Measurements from ENCODE around the gene GIPC1.

Gene GIPC1

GRCh38 chr19:14433554-14434501 is 62.1 kb downstream of the GIPC1 start:
- no peak for DNase-seq

- peak; percentile 68 for DNase-seq
Observed at GRCh38 chr19:14432791-14433553, 63.0 kb downstream of the GIPC1 start, which contains the start of gene PKN1. Gene PKN1, plus strand, starts transcription at chr19:14433306. Its CDS starts 216 bp downstream, at chr19:14433522.

GRCh38 chr19:14430712-14431111 is 65.2 kb downstream of the GIPC1 start:
- no peak for DNase-seq

GRCh38 chr19:14428882-14429416 is 67.0 kb downstream of the GIPC1 start:
- no peak for DNase-seq
